ENCODE results near the gene CCDC54. TPM values are rescaled to one million over a fixed set of nuclear protein-coding genes. Genes with fewer than 3 reads are reported as not detected.

The CCDC54 gene
- total RNA-seq, 2 donors from 2014 or later: not detected

GRCh38 chr3:107408513-107408912, 31.3 kb downstream of the CCDC54 start:
- Mint-ChIP-seq H3K4me3 (no peak overlapping the region), H3K9me3 (peaks cover 5% of the 10 kb centered on the region), H3K4me1 (no peaks in the 10 kb centered on the region), H3K36me3 (ENCODE audit: low read depth) (no peaks in the 10 kb centered on the region), H3K27ac (no peak overlapping the region), H3K27me3 (no peaks in the 10 kb centered on the region)
- ATAC-seq (replicated peaks): no peak

GRCh38 chr3:107409365-107409764, 32.1 kb downstream of the CCDC54 start:
- Mint-ChIP-seq H3K36me3 (ENCODE audit: low read depth) (no peaks in the 10 kb centered on the region), H3K9me3 (peaks cover 5% of the 10 kb centered on the region), H3K27ac (no peak overlapping the region), H3K27me3 (no peaks in the 10 kb centered on the region), H3K4me1 (no peaks in the 10 kb centered on the region), H3K4me3 (no peak overlapping the region)
- no peak for ATAC-seq (replicated peaks)

GRCh38 chr3:107410606-107411005, 33.4 kb downstream of the CCDC54 start:
- Mint-ChIP-seq H3K27me3 (no peaks in the 10 kb centered on the region), H3K4me3 (no peak overlapping the region), H3K4me1 (no peaks in the 10 kb centered on the region), H3K36me3 (ENCODE audit: low read depth) (no peaks in the 10 kb centered on the region), H3K9me3 (peaks cover 5% of the 10 kb centered on the region), H3K27ac (no peak overlapping the region)
- no peak for ATAC-seq (replicated peaks)

GRCh38 chr3:107411056-107411455, 33.8 kb downstream of the CCDC54 start:
- no peak overlapping the region for H3K4me3 Mint-ChIP-seq
- no peak overlapping the region for H3K27ac Mint-ChIP-seq
- H3K36me3 Mint-ChIP-seq (ENCODE audit: low read depth): no peaks in the 10 kb centered on the region
- no peak for ATAC-seq (replicated peaks)
- no peaks in the 10 kb centered on the region for H3K4me1 Mint-ChIP-seq
- peaks cover 5% of the 10 kb centered on the region for H3K9me3 Mint-ChIP-seq
- no peaks in the 10 kb centered on the region for H3K27me3 Mint-ChIP-seq

GRCh38 chr3:107411779-107412178, 34.5 kb downstream of the CCDC54 start:
- H3K27me3 Mint-ChIP-seq: no peaks in the 10 kb centered on the region
- no peak overlapping the region for H3K4me3 Mint-ChIP-seq
- no peaks in the 10 kb centered on the region for H3K4me1 Mint-ChIP-seq
- H3K9me3 Mint-ChIP-seq: peaks cover 5% of the 10 kb centered on the region
- ATAC-seq (replicated peaks): no peak
- no peaks in the 10 kb centered on the region for H3K36me3 Mint-ChIP-seq (ENCODE audit: low read depth)
- H3K27ac Mint-ChIP-seq: no peak overlapping the region

- no peaks in the 10 kb centered on the region for H3K4me1 Mint-ChIP-seq
- peaks cover 5% of the 10 kb centered on the region for H3K9me3 Mint-ChIP-seq
- ATAC-seq (replicated peaks): no peak
- peaks cover 5% of the 10 kb centered on the region for H3K27me3 Mint-ChIP-seq
- H3K4me3 Mint-ChIP-seq: no peak overlapping the region
- no peaks in the 10 kb centered on the region for H3K36me3 Mint-ChIP-seq (ENCODE audit: low read depth)
- H3K27ac Mint-ChIP-seq: no peak overlapping the region
These were observed 35.1 kb downstream of the CCDC54 start for GRCh38 chr3:107412376-107412775.

GRCh38 chr3:107413264-107413663, 36.0 kb downstream of the CCDC54 start:
- Mint-ChIP-seq H3K36me3 (ENCODE audit: low read depth) (no peaks in the 10 kb centered on the region), H3K9me3 (peaks cover 5% of the 10 kb centered on the region), H3K4me1 (no peaks in the 10 kb centered on the region), H3K27me3 (peaks cover 5% of the 10 kb centered on the region), H3K27ac (no peak overlapping the region), H3K4me3 (no peak overlapping the region)
- no peak for ATAC-seq (replicated peaks)

- peak; percentile 70 for ATAC-seq (replicated peaks)
- H3K9me3 Mint-ChIP-seq: peaks cover 2% of the 10 kb centered on the region
- no peaks in the 10 kb centered on the region for H3K36me3 Mint-ChIP-seq (ENCODE audit: low read depth)
- no peak overlapping the region for H3K27ac Mint-ChIP-seq
- no peak overlapping the region for H3K4me3 Mint-ChIP-seq
- H3K4me1 Mint-ChIP-seq: no peaks in the 10 kb centered on the region
- peaks cover 9% of the 10 kb centered on the region for H3K27me3 Mint-ChIP-seq
These were observed 37.2 kb downstream of the CCDC54 start for GRCh38 chr3:107414325-107414964.

GRCh38 chr3:107416138-107416537, 38.9 kb downstream of the CCDC54 start:
- H3K4me1 Mint-ChIP-seq: no peaks in the 10 kb centered on the region
- peaks cover 14% of the 10 kb centered on the region for H3K27me3 Mint-ChIP-seq
- H3K4me3 Mint-ChIP-seq: no peak overlapping the region
- no peaks in the 10 kb centered on the region for H3K9me3 Mint-ChIP-seq
- H3K27ac Mint-ChIP-seq: no peak overlapping the region
- no peaks in the 10 kb centered on the region for H3K36me3 Mint-ChIP-seq (ENCODE audit: low read depth)
- ATAC-seq (replicated peaks): no peak

GRCh38 chr3:107416886-107417285, 39.6 kb downstream of the CCDC54 start:
- H3K4me3 Mint-ChIP-seq: no peak overlapping the region
- H3K27ac Mint-ChIP-seq: no peak overlapping the region
- H3K27me3 Mint-ChIP-seq: peaks cover 16% of the 10 kb centered on the region
- H3K36me3 Mint-ChIP-seq (ENCODE audit: low read depth): no peaks in the 10 kb centered on the region
- no peaks in the 10 kb centered on the region for H3K9me3 Mint-ChIP-seq
- no peak for ATAC-seq (replicated peaks)
- H3K4me1 Mint-ChIP-seq: no peaks in the 10 kb centered on the region

GRCh38 chr3:107421170-107421792, 44.0 kb downstream of the CCDC54 start:
- peaks cover 22% of the 10 kb centered on the region for H3K27me3 Mint-ChIP-seq
- no peaks in the 10 kb centered on the region for H3K4me1 Mint-ChIP-seq
- ATAC-seq (replicated peaks): peak; percentile 62
- no peak overlapping the region for H3K4me3 Mint-ChIP-seq
- H3K36me3 Mint-ChIP-seq (ENCODE audit: low read depth): no peaks in the 10 kb centered on the region
- no peaks in the 10 kb centered on the region for H3K9me3 Mint-ChIP-seq
- no peak overlapping the region for H3K27ac Mint-ChIP-seq

- Mint-ChIP-seq H3K9me3 (no peaks in the 10 kb centered on the region), H3K27me3 (peaks cover 22% of the 10 kb centered on the region), H3K36me3 (ENCODE audit: low read depth) (no peaks in the 10 kb centered on the region), H3K4me3 (no peak overlapping the region), H3K4me1 (no peaks in the 10 kb centered on the region), H3K27ac (no peak overlapping the region)
- ATAC-seq (replicated peaks): no peak
These were observed 44.6 kb downstream of the CCDC54 start for GRCh38 chr3:107421881-107422280.

- H3K9me3 Mint-ChIP-seq: no peaks in the 10 kb centered on the region
- H3K36me3 Mint-ChIP-seq (ENCODE audit: low read depth): no peaks in the 10 kb centered on the region
- H3K27ac Mint-ChIP-seq: no peak overlapping the region
- no peaks in the 10 kb centered on the region for H3K4me1 Mint-ChIP-seq
- H3K27me3 Mint-ChIP-seq: peaks cover 10% of the 10 kb centered on the region
- no peak overlapping the region for H3K4me3 Mint-ChIP-seq
- no peak for ATAC-seq (replicated peaks)
These were observed 47.8 kb downstream of the CCDC54 start for GRCh38 chr3:107425033-107425432.

GRCh38 chr3:107426223-107426622, 49.0 kb downstream of the CCDC54 start:
- H3K4me3 Mint-ChIP-seq: no peak overlapping the region
- no peaks in the 10 kb centered on the region for H3K36me3 Mint-ChIP-seq (ENCODE audit: low read depth)
- H3K4me1 Mint-ChIP-seq: no peaks in the 10 kb centered on the region
- H3K27me3 Mint-ChIP-seq: peaks cover 7% of the 10 kb centered on the region
- H3K9me3 Mint-ChIP-seq: no peaks in the 10 kb centered on the region
- ATAC-seq (replicated peaks): no peak
- H3K27ac Mint-ChIP-seq: no peak overlapping the region
